ENCODE data around the gene BAHCC1.
A peak's percentile ranks its signal among the peaks of the same experiment; 100 is the strongest.

Gene BAHCC1

DNA sequence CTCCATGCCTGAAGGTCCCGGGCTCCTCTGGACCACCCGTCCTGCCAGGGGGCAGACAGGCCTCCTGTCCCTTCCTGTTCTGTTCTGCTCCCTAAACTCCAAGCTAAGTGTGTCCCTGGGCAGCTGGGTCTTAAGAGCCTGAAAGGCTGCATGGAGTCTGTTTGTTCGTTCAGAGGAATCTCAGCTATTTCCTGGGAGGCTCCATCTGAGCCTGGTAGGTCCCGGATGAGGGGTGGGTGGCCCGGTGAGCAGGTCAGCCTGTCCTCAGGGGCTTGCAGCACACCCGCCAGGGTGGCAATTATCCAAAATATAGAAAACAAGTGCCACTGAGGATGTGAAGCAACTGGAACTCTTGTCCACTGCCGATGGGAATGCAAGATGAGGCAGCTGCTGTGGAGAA, 104.8 kb downstream of the BAHCC1 start:
- no peak for DNase-seq

DNA sequence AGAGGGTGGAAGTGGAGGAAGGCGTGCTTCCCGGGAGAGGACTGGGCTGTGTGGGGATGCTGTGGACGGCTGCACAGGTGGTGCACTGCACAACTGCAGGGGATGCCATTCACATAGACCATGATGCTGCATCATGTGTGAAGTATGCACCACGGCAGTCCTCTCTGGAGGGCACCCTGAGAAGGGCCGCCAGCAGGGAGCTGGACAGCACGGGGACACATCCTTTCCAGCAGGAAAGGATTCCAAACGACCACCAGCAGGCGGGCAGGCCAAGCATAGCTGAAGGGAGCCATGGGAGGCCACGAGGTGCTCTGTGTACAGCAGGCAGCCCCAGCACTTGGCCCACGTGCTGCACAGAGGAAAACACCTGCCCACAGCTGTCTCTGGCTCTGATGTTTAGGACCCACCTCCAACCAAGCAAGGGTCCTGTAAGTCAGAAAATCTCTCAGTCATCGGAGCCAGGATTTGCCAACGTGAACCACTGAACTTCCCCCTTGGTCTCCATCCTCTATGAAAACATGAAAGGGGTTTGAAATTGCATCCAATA, 107.3 kb downstream of the BAHCC1 start:
- no peak for DNase-seq

DNA sequence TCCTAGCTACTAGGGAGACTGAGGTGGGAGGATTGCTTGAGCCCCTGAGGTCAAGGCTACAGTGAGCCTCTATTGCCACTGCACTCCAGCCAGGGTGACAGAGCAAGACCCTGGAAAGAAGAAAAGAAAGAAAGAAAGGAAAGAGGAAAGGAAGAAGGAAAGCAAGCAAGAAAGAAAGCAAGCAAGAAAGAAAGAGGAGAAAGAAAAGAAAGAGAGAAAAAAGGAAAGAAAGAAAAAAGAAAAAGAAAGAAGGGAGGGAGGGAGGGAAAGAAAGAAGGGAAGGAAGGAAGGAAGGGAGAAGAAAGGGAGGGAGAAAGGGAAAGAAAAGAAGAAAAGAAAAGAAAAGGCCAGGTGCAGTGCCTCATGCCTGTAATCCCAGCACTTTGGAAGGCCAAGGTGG, 108.4 kb downstream of the BAHCC1 start:
- no peak for DNase-seq

DNA sequence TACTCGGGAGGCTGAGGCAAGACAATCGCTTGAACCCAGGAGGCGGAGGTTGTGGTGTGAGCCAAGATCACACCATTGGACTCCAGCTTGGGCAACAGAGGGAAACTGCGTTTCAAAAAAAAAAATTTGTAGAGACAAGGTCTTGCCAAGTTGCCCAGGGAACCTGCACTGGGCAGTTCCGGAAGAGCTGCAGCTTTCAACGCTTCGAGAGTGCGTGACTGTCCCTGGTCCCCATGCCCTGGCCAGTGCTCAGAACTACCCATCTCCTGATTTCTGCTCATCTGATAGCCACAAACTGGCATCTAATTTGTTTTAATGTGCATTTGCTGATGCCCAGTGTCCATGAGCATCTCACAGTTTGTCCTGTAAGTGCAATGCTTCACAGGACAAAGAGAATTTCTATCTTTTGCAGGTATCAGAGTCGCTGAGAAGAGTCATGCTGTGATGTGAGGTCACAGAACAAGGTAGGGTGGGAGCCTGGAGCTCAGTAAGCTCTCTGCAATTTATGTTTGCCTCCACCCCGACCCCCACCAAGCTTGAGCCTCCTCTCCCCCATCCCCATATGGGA, 113.5 kb downstream of the BAHCC1 start:
- DNase-seq, result no peak

DNA sequence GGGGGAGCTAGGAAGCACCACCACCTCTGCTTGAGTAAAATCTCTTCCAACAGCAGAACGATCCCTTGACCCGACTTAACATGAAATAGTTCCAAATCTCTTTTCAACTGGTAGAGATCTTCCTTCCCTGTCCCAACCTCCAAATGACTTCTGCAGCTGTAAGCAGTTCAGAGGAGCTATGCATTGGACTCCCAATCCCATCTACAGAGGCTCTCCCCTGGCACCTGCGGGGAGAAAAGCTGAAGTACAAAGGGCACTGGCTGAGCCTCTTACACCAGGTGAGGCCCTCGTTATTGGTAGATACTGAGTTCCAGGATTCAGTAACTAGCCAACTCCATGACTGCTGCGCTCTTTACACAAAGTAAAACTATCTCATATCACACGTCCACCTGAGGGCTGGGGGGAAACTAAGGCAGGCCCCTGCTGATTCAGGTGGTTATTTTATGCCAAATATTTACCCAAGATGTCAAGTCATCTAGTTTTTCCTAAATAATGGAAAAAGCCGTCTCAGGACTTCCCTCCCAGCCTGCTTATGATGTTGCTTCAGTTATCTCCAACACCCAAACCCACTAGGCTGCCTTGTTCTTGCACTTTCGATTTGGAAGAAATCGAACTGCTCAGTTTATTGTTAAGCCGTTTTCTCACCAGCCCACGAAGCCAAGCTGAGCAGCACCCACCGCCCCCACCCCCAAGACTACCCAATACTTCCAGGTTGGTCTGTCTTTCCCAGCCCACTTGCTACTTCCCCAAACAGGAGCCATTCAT, 114.1 kb downstream of the BAHCC1 start:
- DNase-seq, result no peak

DNA sequence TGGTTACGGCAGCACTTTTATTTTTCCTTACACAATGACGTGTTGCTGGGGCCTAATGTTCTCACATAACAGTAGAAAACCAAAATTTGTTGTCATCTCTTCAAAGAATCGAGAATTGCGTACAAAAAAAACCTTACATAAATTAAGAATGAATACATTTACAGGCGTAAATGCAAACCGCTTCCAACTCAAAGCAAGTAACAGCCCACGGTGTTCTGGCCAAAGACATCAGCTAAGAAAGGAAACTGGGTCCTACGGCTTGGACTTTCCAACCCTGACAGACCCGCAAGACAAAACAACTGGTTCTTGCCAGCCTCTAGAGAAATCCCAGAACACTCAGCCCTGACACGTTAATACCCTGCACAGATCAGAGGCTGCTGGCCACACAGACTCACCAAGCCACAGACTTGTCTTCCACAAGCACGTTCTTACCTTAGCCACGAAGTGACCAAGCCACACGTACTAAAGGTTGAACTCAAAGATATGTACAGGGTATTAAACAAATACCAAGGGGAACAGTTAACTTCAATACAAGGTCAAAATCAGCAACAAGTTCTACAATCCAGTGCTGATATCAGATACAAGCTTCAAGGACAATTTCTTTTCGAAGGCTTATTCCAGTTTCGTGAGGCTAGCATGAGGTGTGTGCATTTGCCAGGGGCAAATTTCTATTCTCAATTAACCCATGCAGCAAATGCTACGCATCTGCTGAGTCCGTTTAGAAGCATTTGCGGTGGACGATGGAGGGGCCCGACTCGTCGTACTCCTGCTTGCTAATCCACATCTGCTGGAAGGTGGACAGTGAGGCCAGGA, 114.9 kb downstream of the BAHCC1 start:
- DNase-seq, result no peak

DNA sequence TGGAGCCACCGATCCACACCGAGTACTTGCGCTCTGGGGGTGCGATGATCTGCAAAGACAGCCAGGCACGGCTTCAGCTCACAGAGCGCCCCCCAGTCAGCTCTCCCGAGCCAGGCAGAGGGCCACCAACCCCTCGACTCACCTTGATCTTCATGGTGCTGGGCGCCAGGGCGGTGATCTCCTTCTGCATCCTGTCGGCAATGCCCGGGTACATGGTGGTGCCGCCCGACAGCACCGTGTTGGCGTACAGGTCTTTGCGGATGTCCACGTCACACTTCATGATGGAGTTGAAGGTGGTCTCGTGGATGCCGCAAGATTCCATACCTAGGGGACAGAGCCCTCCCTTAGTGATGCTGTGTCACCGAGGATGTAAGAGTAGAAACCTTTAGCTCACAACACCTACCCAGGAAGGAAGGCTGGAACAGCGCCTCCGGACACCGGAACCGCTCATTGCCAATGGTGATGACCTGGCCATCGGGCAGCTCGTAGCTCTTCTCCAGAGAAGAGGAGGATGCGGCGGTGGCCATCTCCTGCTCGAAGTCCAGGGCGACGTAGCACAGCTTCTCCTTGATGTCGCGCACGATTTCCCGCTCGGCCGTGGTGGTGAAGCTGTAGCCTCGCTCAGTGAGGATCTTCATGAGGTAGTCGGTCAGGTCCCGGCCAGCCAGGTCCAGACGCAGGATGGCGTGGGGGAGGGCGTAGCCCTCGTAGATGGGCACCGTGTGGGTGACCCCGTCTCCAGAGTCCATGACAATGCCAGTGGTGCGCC, 115.7 kb downstream of the BAHCC1 start:
- DNase-seq, result peak; percentile 32

DNA sequence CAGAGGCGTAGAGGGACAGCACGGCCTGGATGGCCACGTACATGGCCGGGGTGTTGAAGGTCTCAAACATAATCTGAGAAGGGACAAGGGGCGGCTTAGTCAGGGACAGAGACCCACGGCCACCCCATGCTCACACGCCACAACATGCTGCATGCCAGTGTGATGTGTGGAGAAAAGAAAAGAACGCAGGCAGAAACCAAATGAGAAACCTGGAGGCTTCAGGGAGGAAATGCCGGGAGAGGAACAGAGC, 116.2 kb downstream of the BAHCC1 start:
- no peak for DNase-seq

DNA sequence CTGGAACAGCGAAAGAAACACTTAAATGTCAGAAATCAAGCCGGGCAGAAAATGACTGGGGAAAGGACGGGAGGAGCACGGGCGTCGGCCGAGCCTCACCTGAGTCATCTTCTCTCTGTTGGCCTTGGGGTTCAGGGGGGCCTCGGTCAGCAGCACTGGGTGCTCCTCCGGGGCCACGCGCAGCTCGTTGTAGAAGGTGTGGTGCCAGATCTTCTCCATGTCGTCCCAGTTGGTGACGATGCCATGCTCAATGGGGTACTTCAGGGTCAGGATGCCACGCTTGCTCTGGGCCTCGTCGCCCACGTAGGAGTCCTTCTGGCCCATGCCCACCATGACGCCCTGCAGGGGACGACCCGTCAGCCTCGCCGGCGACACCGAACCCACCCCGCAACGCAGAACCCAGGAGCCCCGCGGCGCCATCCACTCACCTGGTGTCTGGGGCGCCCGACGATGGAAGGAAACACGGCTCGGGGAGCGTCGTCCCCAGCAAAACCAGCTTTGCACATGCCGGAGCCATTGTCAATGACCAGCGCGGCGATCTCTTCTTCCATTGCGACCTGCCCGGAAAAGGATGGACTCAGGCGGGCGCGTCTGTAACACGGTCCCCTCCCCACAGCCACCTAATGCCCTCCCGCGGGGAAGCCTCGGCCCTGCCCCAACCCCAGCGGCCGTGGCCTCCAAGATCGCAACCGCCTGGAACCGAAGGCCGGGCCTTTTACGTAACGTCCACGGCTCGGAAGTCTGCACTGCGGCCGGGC, 116.7 kb downstream of the BAHCC1 start:
- DNase-seq, result peak; percentile 25

DNA sequence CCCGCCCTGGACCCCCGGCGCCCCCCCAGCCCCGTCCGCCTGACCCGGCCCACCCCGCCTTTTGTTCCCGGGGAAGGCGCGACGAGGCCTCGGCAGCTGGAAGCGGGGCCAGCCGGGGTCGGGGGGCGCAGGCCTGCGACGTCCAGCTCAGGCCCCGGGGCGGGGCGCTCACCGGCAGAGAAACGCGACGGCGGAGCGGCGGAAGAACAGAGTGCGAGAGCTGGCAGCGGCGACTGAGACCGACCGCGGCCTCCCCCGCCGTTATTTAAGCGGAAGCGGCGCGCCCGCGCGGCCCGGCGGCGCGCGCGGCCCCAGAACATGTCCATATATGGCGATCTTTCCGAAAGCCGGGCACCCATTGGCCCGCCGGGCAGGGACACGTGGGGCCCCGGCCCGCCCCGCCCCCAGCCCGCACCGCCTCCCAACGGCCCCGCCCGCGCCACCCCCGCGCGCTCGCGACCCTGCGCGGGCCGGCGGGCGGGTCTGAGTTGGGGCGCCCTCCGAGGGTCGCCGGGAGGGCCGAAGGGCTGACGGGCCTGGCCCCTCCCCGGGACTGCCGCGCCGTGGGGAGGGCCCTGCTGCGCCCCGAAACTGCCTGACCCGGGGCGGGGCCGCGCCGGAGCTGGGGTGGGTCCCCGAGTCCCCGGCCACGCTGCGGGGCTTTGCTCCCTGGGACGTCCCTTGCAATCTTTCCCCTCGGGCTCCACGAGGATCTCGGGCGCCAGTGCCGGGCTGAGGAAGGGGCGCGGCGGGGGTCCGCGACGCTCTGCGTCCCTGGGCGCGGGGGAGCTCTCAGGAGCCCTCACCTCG, 117.5 kb downstream of the BAHCC1 start, which contains the start of gene ACTG1:
TSS of gene ACTG1 (minus strand) at position 238 of the 810 bp plus-strand sequence. CDS start 445 bp downstream, outside the sequence.
- peak; percentile 91 for DNase-seq

DNA sequence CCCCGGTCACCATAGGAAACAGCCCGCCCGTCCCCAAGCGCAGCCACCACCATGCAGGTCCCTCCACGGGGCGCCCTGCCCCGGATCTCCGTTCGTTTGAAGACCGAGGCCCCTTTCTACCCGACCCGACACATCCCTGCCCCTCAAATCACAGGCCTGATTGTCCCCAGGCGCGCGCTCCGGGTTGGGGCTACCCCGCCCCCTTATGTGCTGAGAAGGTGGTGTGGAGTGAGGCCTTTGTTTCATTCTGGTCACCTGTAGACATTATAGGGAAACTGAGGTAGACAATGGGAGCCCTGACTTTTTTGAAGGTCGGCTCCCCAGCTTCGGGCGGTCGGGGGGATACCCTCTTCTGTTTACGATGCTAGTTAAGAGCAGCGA, 118.1 kb downstream of the BAHCC1 start:
- DNase-seq, result peak; percentile 45

DNA sequence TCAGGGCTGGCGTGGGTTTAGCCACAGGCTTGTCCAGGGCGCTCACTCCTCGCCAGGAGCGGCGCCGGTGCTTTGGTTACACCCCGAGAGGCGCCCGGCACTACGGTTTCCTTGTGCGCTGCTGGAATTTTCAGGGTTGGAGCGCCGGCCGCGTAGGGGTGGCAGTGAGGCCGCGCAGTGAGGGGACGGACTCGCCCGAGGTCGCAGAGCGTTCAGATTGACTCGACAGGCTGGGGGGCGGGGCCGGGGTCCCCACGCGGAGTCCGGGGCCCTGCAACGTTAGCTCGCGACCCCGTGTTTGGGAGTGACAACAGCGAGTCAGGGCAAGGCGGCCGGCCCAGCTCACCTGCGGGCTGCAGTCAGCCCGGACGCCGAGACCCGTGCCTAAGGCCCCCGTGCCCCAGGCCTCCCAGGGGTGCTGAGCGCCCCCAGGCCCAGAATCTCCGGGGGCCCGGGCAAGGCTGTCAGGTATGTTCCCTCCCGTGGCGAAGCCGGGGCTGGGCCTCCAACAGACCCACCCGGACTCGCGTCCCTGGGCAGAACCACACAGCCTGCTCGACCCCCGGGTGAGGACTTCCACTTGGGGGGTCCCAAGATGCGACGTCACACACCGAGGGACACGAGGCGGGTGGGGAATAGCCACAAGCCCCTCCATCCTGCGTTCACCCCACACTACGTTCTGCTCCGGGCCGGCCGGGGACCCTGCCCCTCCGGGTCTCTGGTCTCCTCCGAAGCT, 118.7 kb downstream of the BAHCC1 start:
- DNase-seq, result peak; percentile 27

DNA sequence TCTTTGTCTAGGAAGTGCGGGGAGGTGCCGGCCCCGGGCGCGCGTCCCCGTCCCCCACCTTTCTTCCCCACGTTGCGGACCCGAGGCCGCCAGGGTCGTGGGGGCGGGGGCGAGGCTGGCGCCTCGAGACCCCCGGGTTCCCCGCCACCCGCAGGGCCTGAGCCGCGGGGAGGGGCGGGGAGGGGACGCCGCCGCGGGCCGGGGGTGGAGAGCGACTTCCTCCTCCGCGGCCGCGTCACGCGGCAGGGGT, 119.2 kb downstream of the BAHCC1 start:
- no peak for DNase-seq

DNA sequence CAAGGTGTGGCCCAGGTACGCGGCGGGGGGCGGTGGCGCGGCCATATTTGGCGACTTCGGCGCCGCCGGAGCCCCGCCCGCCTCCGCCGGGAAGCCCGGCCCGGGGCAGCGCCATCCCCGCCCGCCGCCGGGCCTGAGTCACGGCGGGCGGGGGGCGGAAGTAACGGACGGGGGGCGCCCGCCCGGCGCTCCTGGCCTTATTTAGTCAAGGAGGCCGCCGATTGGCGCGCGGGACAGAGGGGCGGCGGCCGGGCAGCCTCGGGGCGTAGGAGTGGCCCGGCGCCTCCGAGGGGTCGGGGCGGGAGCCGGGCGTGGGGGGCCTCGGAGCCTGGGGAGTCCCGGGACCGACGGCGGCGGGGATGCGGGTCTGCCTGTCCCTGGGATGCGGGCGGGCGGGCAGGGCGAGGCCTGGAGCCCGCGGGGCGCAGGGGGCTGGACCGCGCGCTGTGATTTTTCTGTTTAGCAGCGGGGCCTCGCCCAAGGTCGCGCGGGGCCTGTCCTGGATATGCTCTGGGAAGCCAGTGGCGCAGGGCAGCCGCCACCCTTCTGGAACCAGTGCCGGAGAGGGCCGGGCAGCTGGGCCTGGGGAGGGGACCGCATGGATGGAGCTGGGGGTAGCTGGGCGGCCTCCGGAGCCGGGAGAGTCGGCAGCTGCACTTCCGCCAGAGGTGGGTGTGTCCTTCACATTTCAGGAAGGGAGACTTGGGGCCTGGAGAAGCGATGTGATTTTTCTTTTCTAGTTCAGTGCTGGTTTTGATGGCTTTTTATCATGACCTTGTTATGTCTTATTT, 119.7 kb downstream of the BAHCC1 start:
- peak; percentile 61 for DNase-seq

DNA sequence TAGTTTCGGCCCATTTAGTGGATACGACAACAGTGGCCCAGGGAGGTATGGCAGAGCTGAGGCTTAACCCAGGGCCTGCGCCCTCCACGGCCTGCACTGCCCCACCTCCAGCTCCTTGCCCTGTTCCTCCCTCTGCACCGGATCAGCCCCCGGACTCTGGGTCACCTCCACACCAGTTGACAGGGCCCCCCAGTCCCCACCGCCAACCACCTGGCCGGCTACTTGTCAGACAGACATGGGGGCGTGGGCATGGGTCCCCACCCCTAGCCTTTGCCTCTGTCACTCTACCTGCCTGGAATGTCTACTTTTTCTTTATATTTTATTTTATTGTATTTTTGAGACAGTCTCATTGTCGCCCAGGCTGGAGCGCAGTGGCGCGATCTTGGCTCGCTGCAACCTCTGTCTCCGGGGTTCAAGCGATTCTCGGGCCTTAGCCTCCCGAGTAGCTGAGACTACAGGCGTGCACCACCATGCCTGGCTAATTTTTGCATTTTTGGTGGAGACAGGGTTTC, 120.3 kb downstream of the BAHCC1 start:
- DNase-seq, result no peak

Measured in activated effector memory CD4-positive, alpha-beta T cell treated with Interleukin-2 at 50 U/mL for 16 hours (primary cell).